AG10803 (cell line): ENCODE results near the gene PTPRG.

Experiments
- DNase-seq: peaks from one replicate; pipeline ENCODE4 v3.0.0; 2010; ENCODE audit warnings: low read depth
- H3K4me3 ChIP-seq: 2 replicates; pipeline ENCODE4 v1.5.1; 2011; ENCODE audit warnings: mild to moderate bottlenecking, low read length, control low read depth
- CTCF ChIP-seq: conservative IDR thresholded peaks from 2 replicates; pipeline ENCODE4 v1.5.1; 2011; ENCODE audit warnings: mild to moderate bottlenecking, low read length, control low read depth, inconsistent platforms

PTPRG gene

GRCh38 chr3:61793056-61793455 lies 231.7 kb downstream of the PTPRG start:
- DNase-seq = no peak
- TF ChIP-seq CTCF = no peak
- H3K4me3 ChIP-seq = no peak overlapping the region

- no peak overlapping the region for H3K4me3 ChIP-seq
- DNase-seq = no peak
- no peak for TF ChIP-seq CTCF
Observed at GRCh38 chr3:61793521-61793920, 232.2 kb downstream of the PTPRG start.

GRCh38 chr3:61794341-61794740 lies 233.0 kb downstream of the PTPRG start:
- DNase-seq = no peak
- H3K4me3 ChIP-seq = no peak overlapping the region
- TF ChIP-seq CTCF = no peak

GRCh38 chr3:61794961-61795360 lies 233.6 kb downstream of the PTPRG start:
- H3K4me3 ChIP-seq = no peak overlapping the region
- no peak for TF ChIP-seq CTCF
- no peak for DNase-seq

- no peak overlapping the region for H3K4me3 ChIP-seq
- DNase-seq = no peak
- TF ChIP-seq CTCF = no peak
Observed at GRCh38 chr3:61796088-61796680, 234.8 kb downstream of the PTPRG start.

GRCh38 chr3:61796911-61797310 lies 235.5 kb downstream of the PTPRG start:
- DNase-seq = no peak
- no peak for TF ChIP-seq CTCF

GRCh38 chr3:61802772-61803171 lies 241.4 kb downstream of the PTPRG start:
- no peak for DNase-seq
- TF ChIP-seq CTCF = no peak
- no peak overlapping the region for H3K4me3 ChIP-seq

More at GRCh38 chr3:61796911-61797310, 235.5 kb downstream of the PTPRG start:
- H3K4me3 ChIP-seq = no peak overlapping the region
